Gastrocnemius medialis (tissue), 4 donors: ENCODE data around the gene EFHD2. TPM values are rescaled to one million over a fixed set of nuclear protein-coding genes. Genes with fewer than 3 reads are reported as not detected.
A peak's percentile ranks its signal among the peaks of the same experiment; 100 is the strongest.
"Not testable (repeated sequence)": the region's sequence is repeated elsewhere in the genome, so short reads cannot be mapped to it uniquely, and the experiment has no call there.

ENCODE experiments used
- ATAC-seq, 2 donors: fragments of 150-250 bp; one replicate each; pipeline ENCODE4 v1.9.1; 2016
- DNase-seq, 2 donors: peaks; one replicate each; pipeline ENCODE4 v3.0.0-alpha.2; 2019
- H3K27ac ChIP-seq, 4 donors: fragments of 200-600 bp; sonication (generic); 1 replicate in 1 of 4; 2 replicates in 3 of 4; pipeline ENCODE4 v1.5.1; 2016 to 2018; ENCODE audit warnings: mild to moderate bottlenecking in 2 of 4, moderate library complexity in 1 of 4
- H3K27me3 ChIP-seq, 3 donors: fragments of 200-600 bp; sonication (generic) in 2 of 3; 1 replicate in 1 of 3; 2 replicates in 2 of 3; pipeline versions ENCODE4 v1.5.1 to v1.6.0; 2016 to 2019; ENCODE audit warnings: mild to moderate bottlenecking in 1 of 3, moderate library complexity in 1 of 3
- H3K36me3 ChIP-seq, 2 donors: fragments of 200-600 bp; sonication (generic) in 1 of 2; one replicate each; pipeline ENCODE4 v1.5.1; 2017 to 2018
- H3K4me1 ChIP-seq, 2 donors: fragments of 200-600 bp; sonication (generic) in 1 of 2; one replicate each; pipeline ENCODE4 v1.5.1; 2016 to 2017; ENCODE audit warnings: mild to moderate bottlenecking in 2 of 2
- H3K4me3 ChIP-seq, 4 donors: fragments of 200-600 bp; sonication (generic) in 3 of 4; 1 replicate in 1 of 4; 2 replicates in 3 of 4; pipeline ENCODE4 v1.5.1; 2016 to 2019; ENCODE audit warnings: mild to moderate bottlenecking in 2 of 4
- H3K9me3 ChIP-seq, 3 donors: fragments of 200-600 bp; sonication (generic) in 2 of 3; 1 replicate in 1 of 3; 2 replicates in 2 of 3; pipeline ENCODE4 v1.5.1; 2016 to 2019
- CTCF ChIP-seq, 5 experiments: fragments of 450-650 bp in 3 of 5; fragments of 200-600 bp in 2 of 5; sonication (generic) in 2 of 5; IDR thresholded peaks in 4 of 5; conservative IDR thresholded peaks in 1 of 5; 1 replicate in 4 of 5; 2 replicates in 1 of 5; pipeline ENCODE4 v1.5.1; 2016 to 2019; ENCODE audit warnings: antibody characterized with exemption in 5 of 5, mild to moderate bottlenecking in 3 of 5, moderate library complexity in 3 of 5
- POLR2A ChIP-seq, 2 donors: fragments of 450-650 bp; IDR thresholded peaks; one replicate each; pipeline ENCODE4 v1.6.1; 2017; ENCODE audit warnings: antibody characterized with exemption in 2 of 2, mild to moderate bottlenecking in 2 of 2, moderate library complexity in 2 of 2
- in situ Hi-C, 4 donors: fragments of 200-750 bp; cut with MboI; loops; one replicate each; pipeline versions ENCODE4 v1.15.0 to v1.8.0; 2017; ENCODE audit warnings: low sequenced_read_pairs in 4 of 4
- intact Hi-C: fragments of 100-400 bp; cut with DNase I; formaldehyde crosslinking; loops from one replicate; pipeline ENCODE4 v1.15.1; 2023; ENCODE audit warnings: low total_unique reads
- total RNA-seq, 4 donors: library from RNA; depleted of rRNA; stranded (reverse); fragments of >200 nt; gene quantifications; one replicate each; pipeline versions ENCODE4 v1.1.0 to v1.2.3, GENCODE V29; 2016

Gene EFHD2
- total RNA-seq, 4 donors from 2014 or later = 2.9 to 8.1 (median 5.3) TPM

GRCh38 chr1:15430787-15431570 lies 21.3 kb downstream of the EFHD2 start:
- Histone ChIP-seq H3K4me3 (no peak overlapping the region), H3K4me1 (no peaks in the 10 kb centered on the region), H3K27me3 (no peaks in the 10 kb centered on the region), H3K27ac (no peak overlapping the region), H3K9me3 (no peaks in the 10 kb centered on the region), H3K36me3 (no peaks in the 10 kb centered on the region)
- intact Hi-C loops (loop anchor here (1.0 kb wide), 1 partner anchor 108 kb away; no protein-coding TSS in a partner anchor), in situ Hi-C loops (loop anchor here (5.0 to 25.0 kb wide), 6 partner anchors 104 to 319 kb away; no protein-coding TSS in a partner anchor)
- ATAC-seq = peak in 1 of 2 donors; percentile 60
- TF ChIP-seq POLR2A (IDR thresholded peaks at IDR 0.05) (no peak), CTCF (IDR thresholded peaks at IDR 0.05 in 4 of 5, conservative IDR thresholded peaks at IDR 0.05 in 1 of 5) (peak; percentile 88 to 94 (median 91))
- DNase-seq = peak in 1 of 2 donors; percentile 40

- no peaks in the 10 kb centered on the region for H3K36me3 ChIP-seq
- in situ Hi-C loops (loop anchor here (5.0 to 25.0 kb wide), 6 partner anchors 104 to 319 kb away; no protein-coding TSS in a partner anchor), intact Hi-C loops (loop anchor here (1.0 kb wide), 1 partner anchor 108 kb away; no protein-coding TSS in a partner anchor)
- ATAC-seq = no peak
- no peaks in the 10 kb centered on the region for H3K9me3 ChIP-seq
- no peak overlapping the region for H3K4me3 ChIP-seq
- DNase-seq = no peak
- TF ChIP-seq CTCF (IDR thresholded peaks at IDR 0.05 in 4 of 5, conservative IDR thresholded peaks at IDR 0.05 in 1 of 5) (no peak), POLR2A (IDR thresholded peaks at IDR 0.05) (no peak)
- no peaks in the 10 kb centered on the region for H3K4me1 ChIP-seq
- no peak overlapping the region for H3K27ac ChIP-seq
- H3K27me3 ChIP-seq = no peaks in the 10 kb centered on the region
These were observed 21.9 kb downstream of the EFHD2 start for GRCh38 chr1:15431571-15431948.

- Histone ChIP-seq H3K4me1 (no peaks in the 10 kb centered on the region), H3K9me3 (no peaks in the 10 kb centered on the region), H3K36me3 (no peaks in the 10 kb centered on the region), H3K27ac (no peak overlapping the region), H3K27me3 (no peaks in the 10 kb centered on the region), H3K4me3 (no peak overlapping the region)
- in situ Hi-C loops = loop anchor here (5.0 to 25.0 kb wide), 6 partner anchors 105 to 320 kb away; no protein-coding TSS in a partner anchor
- no peak for DNase-seq
- ATAC-seq = peak in 1 of 2 donors; percentile 24
- no peak for TF ChIP-seq POLR2A (IDR thresholded peaks at IDR 0.05)
- TF ChIP-seq CTCF (IDR thresholded peaks at IDR 0.05 in 4 of 5, conservative IDR thresholded peaks at IDR 0.05 in 1 of 5) = no peak
- intact Hi-C loops = no loop called here
These were observed 22.6 kb downstream of the EFHD2 start for GRCh38 chr1:15432324-15432723.

GRCh38 chr1:15433471-15433870 lies 23.8 kb downstream of the EFHD2 start:
- no peaks in the 10 kb centered on the region for H3K9me3 ChIP-seq
- intact Hi-C loops (no loop called here), in situ Hi-C loops (loop anchor here (5.0 to 25.0 kb wide), 6 partner anchors 106 to 321 kb away; no protein-coding TSS in a partner anchor)
- no peak for ATAC-seq
- no peaks in the 10 kb centered on the region for H3K27me3 ChIP-seq
- no peak for DNase-seq
- H3K4me3 ChIP-seq = no peak overlapping the region
- H3K36me3 ChIP-seq = no peaks in the 10 kb centered on the region
- no peaks in the 10 kb centered on the region for H3K4me1 ChIP-seq
- no peak overlapping the region for H3K27ac ChIP-seq
- TF ChIP-seq POLR2A (IDR thresholded peaks at IDR 0.05) (no peak), CTCF (IDR thresholded peaks at IDR 0.05 in 4 of 5, conservative IDR thresholded peaks at IDR 0.05 in 1 of 5) (no peak)

GRCh38 chr1:15434739-15435138 lies 25.1 kb downstream of the EFHD2 start:
- DNase-seq, H3K27me3 ChIP-seq, ATAC-seq, H3K9me3 ChIP-seq, H3K36me3 ChIP-seq, H3K4me1 ChIP-seq, H3K4me3 ChIP-seq, H3K27ac ChIP-seq, intact Hi-C loops: not testable (repeated sequence)
- in situ Hi-C loops = loop anchor here (5.0 to 25.0 kb wide), 6 partner anchors 107 to 322 kb away; no protein-coding TSS in a partner anchor
